WTC11 (cell line): ENCODE measurements around the gene PLA2G4F. TPM values are rescaled to one million over a fixed set of nuclear protein-coding genes. Genes with fewer than 3 reads are reported as not detected.

Experiments used
- ATAC-seq: fragments of 200-7000 bp; cut with Tn5 transposase; 2 replicates; pipeline ENCODE4 v1.10.0; 2021; ENCODE audit warnings: mild to moderate bottlenecking, moderate library complexity
- CTCF ChIA-PET: fragments of 300-600 bp; sonication (Branson Sonifier 250); formaldehyde crosslinking; loops from one replicate; lab custom pipeline; 2021; ENCODE audit warnings: antibody characterized with exemption; lab: Charles Lee
- POLR2A ChIA-PET: fragments of 350-600 bp; sonication (Branson Sonifier 250); formaldehyde crosslinking; loops from one replicate; lab custom pipeline; 2021; ENCODE audit warnings: antibody characterized with exemption; lab: Charles Lee
- DNase-seq: peaks from one replicate; pipeline ENCODE4 v3.0.0; 2021; ENCODE audit warnings: low spot score
- H3K27ac Mint-ChIP-seq: 2 replicates; pipeline ENCODE4 v1.8.0; 2021; ENCODE audit warnings: mixed read lengths
- H3K27me3 Mint-ChIP-seq: 2 replicates; pipeline ENCODE4 v1.8.0; 2021; ENCODE audit warnings: low read depth, mild to moderate bottlenecking, moderate library complexity, mixed read lengths
- H3K36me3 Mint-ChIP-seq: 2 replicates; pipeline ENCODE4 v1.8.0; 2021; ENCODE audit warnings: mixed read lengths
- H3K4me1 Mint-ChIP-seq: 2 replicates; pipeline ENCODE4 v1.8.0; 2022; ENCODE audit warnings: mixed read lengths
- H3K4me3 Mint-ChIP-seq: 2 replicates; pipeline ENCODE4 v1.8.0; 2021; ENCODE audit warnings: mild to moderate bottlenecking, moderate library complexity, mixed read lengths
- H3K9me3 Mint-ChIP-seq: 2 replicates; pipeline ENCODE4 v1.8.0; 2021; ENCODE audit warnings: mixed read lengths
- ESRRA ChIP-seq: sonication (generic); formaldehyde crosslinking; IDR thresholded peaks from 2 replicates; pipeline ENCODE4 v1.8.1; 2022; ENCODE audit warnings: mild to moderate bottlenecking, missing genetic modification reagents, borderline replicate concordance
- FOXJ3 ChIP-seq: sonication (generic); formaldehyde crosslinking; IDR thresholded peaks from 2 replicates; pipeline ENCODE4 v1.9.0; 2021; ENCODE audit warnings: missing genetic modification reagents, mild to moderate bottlenecking, borderline replicate concordance
- GRHL2 ChIP-seq: fragments of 250-450 bp; sonication (Bioruptor Pico); IDR thresholded peaks from 2 replicates; pipeline ENCODE4 v1.8.0; 2022; ENCODE audit warnings: mild to moderate bottlenecking, moderate library complexity; ENCODE audit not compliant: insufficient replicate concordance, severe bottlenecking
- IRF2 ChIP-seq: sonication (generic); formaldehyde crosslinking; IDR thresholded peaks from 2 replicates; pipeline ENCODE4 v1.8.0; 2022; ENCODE audit warnings: low read depth, missing genetic modification reagents, borderline replicate concordance
- RORB ChIP-seq: fragments of 250-450 bp; sonication (Bioruptor Pico); IDR thresholded peaks from 2 replicates; pipeline ENCODE4 v1.9.0; 2021; ENCODE audit warnings: mild to moderate bottlenecking
- total RNA-seq: library from RNA; stranded (reverse); gene quantifications from 3 replicates; pipeline ENCODE4 v1.2.3, GENCODE V29; 2021
- TF ChIP-seq, protein P1 (sequence below): sonication (generic); formaldehyde crosslinking; IDR thresholded peaks from 2 replicates; pipeline ENCODE4 v1.8.0; 2023; ENCODE audit warnings: missing genetic modification reagents, mild to moderate bottlenecking, borderline replicate concordance
- TF ChIP-seq, protein P2 (sequence below): sonication (generic); formaldehyde crosslinking; conservative IDR thresholded peaks from 2 replicates; pipeline ENCODE4 v1.8.1; 2023; ENCODE audit warnings: mild to moderate bottlenecking, low read depth, missing genetic modification reagents, moderate library complexity
- TF ChIP-seq, protein P3 (sequence below): sonication (generic); formaldehyde crosslinking; IDR thresholded peaks from 2 replicates; pipeline ENCODE4 v1.8.0; 2022; ENCODE audit warnings: mild to moderate bottlenecking, missing genetic modification reagents
- TF ChIP-seq, protein P4 (sequence below): sonication (generic); formaldehyde crosslinking; IDR thresholded peaks from 2 replicates; pipeline ENCODE4 v1.8.1; 2023; ENCODE audit warnings: mild to moderate bottlenecking, missing genetic modification reagents
- TF ChIP-seq, protein P5 (sequence below): sonication (generic); formaldehyde crosslinking; IDR thresholded peaks from 2 replicates; pipeline ENCODE4 v1.8.1; 2022; ENCODE audit warnings: low read depth, mild to moderate bottlenecking, moderate library complexity, missing genetic modification reagents, borderline replicate concordance
- TF ChIP-seq, protein P6 (sequence below): fragments of 250-450 bp; sonication (Bioruptor Pico); IDR thresholded peaks from 2 replicates; pipeline ENCODE4 v1.8.0; 2021; ENCODE audit warnings: mild to moderate bottlenecking
- TF ChIP-seq, protein P7 (sequence below): sonication (generic); formaldehyde crosslinking; IDR thresholded peaks from 2 replicates; pipeline ENCODE4 v1.8.1; 2022; ENCODE audit warnings: missing genetic modification reagents, borderline replicate concordance

Gene PLA2G4F
- total RNA-seq, 1 experiment from 2014 or later = 0.11 TPM

DNA sequence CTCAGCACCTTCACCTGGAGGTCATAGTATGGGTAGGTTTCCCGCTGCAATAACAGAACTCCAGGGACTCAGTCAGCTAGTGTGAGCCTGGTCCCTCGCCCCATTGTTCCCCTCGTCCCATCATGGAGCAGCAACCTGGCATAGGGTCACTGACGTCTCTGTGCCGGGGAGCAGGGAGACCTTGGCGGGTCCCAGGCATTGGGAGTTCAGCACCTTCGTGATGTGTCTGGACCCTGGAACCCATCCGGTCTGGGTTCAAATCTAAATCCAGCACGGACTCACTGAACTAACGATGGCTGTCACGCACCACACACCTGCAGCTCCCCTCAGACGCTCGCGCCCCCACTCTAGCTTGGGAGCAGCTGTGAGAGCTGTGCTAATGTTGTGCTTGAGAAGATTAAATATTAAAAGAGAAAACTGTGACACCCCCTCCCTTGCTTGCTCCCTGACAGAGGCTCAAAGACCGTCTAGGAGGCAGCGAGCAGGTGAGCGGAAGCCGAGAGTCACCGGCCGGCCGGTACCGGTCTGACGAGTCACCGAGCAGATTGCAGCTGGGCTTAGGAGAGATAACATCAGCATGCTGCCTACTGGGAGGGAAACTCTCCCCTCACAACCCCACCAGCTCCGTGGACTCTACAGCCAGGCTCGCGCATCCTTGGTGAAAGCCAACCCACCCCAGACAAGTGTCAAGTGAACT, 742 bp downstream of the PLA2G4F start (continued):
- TF ChIP-seq, protein P1, sequence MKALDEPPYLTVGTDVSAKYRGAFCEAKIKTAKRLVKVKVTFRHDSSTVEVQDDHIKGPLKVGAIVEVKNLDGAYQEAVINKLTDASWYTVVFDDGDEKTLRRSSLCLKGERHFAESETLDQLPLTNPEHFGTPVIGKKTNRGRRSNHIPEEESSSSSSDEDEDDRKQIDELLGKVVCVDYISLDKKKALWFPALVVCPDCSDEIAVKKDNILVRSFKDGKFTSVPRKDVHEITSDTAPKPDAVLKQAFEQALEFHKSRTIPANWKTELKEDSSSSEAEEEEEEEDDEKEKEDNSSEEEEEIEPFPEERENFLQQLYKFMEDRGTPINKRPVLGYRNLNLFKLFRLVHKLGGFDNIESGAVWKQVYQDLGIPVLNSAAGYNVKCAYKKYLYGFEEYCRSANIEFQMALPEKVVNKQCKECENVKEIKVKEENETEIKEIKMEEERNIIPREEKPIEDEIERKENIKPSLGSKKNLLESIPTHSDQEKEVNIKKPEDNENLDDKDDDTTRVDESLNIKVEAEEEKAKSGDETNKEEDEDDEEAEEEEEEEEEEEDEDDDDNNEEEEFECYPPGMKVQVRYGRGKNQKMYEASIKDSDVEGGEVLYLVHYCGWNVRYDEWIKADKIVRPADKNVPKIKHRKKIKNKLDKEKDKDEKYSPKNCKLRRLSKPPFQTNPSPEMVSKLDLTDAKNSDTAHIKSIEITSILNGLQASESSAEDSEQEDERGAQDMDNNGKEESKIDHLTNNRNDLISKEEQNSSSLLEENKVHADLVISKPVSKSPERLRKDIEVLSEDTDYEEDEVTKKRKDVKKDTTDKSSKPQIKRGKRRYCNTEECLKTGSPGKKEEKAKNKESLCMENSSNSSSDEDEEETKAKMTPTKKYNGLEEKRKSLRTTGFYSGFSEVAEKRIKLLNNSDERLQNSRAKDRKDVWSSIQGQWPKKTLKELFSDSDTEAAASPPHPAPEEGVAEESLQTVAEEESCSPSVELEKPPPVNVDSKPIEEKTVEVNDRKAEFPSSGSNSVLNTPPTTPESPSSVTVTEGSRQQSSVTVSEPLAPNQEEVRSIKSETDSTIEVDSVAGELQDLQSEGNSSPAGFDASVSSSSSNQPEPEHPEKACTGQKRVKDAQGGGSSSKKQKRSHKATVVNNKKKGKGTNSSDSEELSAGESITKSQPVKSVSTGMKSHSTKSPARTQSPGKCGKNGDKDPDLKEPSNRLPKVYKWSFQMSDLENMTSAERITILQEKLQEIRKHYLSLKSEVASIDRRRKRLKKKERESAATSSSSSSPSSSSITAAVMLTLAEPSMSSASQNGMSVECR (CRISPR knock-in tag) = no peak
- TF ChIP-seq, protein P2, sequence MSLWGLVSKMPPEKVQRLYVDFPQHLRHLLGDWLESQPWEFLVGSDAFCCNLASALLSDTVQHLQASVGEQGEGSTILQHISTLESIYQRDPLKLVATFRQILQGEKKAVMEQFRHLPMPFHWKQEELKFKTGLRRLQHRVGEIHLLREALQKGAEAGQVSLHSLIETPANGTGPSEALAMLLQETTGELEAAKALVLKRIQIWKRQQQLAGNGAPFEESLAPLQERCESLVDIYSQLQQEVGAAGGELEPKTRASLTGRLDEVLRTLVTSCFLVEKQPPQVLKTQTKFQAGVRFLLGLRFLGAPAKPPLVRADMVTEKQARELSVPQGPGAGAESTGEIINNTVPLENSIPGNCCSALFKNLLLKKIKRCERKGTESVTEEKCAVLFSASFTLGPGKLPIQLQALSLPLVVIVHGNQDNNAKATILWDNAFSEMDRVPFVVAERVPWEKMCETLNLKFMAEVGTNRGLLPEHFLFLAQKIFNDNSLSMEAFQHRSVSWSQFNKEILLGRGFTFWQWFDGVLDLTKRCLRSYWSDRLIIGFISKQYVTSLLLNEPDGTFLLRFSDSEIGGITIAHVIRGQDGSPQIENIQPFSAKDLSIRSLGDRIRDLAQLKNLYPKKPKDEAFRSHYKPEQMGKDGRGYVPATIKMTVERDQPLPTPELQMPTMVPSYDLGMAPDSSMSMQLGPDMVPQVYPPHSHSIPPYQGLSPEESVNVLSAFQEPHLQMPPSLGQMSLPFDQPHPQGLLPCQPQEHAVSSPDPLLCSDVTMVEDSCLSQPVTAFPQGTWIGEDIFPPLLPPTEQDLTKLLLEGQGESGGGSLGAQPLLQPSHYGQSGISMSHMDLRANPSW (CRISPR knock-in tag) = no peak

DNA sequence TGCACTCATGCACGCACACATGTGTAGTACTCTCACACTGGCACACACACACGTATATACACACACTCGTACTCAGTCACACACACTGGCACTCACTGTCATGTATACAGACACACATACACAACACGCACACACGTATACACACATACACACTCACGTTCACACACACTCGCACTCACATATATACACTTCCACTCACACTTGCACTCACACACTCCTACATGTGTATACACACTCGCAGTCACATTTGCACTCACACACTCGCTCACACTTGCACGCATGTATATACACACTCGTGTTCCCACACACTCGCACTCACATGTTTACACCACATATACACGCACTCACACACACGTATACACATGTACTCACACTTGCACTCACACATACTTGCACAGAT, 1.5 kb downstream of the PLA2G4F start:
- Mint-ChIP-seq H3K27ac (peak overlapping the region; percentile 1; the same call in 1 of the 2 replicates), H3K4me1 (peaks cover 7% of the 10 kb centered on the region), H3K27me3 (no peaks in the 10 kb centered on the region), H3K4me3 (no peak overlapping the region), H3K36me3 (peaks cover 7% of the 10 kb centered on the region), H3K9me3 (no peaks in the 10 kb centered on the region)
- TF ChIP-seq, protein P3, sequence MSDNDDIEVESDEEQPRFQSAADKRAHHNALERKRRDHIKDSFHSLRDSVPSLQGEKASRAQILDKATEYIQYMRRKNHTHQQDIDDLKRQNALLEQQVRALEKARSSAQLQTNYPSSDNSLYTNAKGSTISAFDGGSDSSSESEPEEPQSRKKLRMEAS (CRISPR knock-in tag) = no peak
- TF ChIP-seq, protein P4, sequence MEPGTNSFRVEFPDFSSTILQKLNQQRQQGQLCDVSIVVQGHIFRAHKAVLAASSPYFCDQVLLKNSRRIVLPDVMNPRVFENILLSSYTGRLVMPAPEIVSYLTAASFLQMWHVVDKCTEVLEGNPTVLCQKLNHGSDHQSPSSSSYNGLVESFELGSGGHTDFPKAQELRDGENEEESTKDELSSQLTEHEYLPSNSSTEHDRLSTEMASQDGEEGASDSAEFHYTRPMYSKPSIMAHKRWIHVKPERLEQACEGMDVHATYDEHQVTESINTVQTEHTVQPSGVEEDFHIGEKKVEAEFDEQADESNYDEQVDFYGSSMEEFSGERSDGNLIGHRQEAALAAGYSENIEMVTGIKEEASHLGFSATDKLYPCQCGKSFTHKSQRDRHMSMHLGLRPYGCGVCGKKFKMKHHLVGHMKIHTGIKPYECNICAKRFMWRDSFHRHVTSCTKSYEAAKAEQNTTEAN (CRISPR knock-in tag) = peak; percentile 91; the same call in 1 of the 2 replicates
- no peak for ATAC-seq
- POLR2A ChIA-PET = no interaction called here
- CTCF ChIA-PET = interaction anchor here (2.5 kb wide), 1 partner anchor 230 kb away, joined by 14 read pairs; no protein-coding TSS in a partner anchor
- DNase-seq = no peak

DNA sequence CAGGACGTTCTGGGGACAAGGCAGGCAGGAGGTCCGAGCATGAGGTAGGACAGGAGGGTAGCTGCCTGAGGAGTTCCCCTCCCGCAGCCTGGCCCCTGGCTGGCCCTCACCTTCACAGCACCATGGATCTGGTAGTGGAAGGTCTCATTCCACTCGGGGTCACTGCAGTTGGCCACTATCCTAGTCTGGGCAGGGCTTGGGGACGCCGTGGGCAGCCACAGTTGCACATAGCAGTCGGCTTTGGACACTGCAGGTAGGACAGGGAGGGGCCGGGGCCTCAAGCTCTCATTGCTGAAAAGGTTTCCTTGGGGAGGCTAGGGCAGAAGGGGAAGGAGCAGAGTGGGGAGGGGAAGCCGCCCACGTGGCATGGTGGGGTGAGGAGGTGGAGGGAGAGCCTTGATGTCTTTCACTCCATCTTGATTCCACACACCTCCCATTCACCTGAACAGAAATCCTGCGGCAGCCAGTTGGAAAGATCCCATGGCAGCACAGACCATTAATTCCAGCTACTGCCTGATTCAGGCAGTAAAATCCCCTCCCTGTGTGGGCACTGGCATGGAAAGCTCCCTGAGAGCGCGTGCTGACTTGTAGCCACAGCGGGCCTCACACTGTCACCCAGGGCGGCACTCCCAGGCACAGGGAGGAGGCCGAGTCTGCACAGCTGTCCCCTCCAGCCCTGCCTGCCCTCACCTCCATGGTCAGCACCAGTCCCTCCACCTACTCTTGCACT, 2.1 kb downstream of the PLA2G4F start:
- TF ChIP-seq IRF2 (CRISPR knock-in tag) (no peak), GRHL2 (CRISPR knock-in tag) (no peak), FOXJ3 (CRISPR knock-in tag) (no peak), ESRRA (no peak), RORB (no peak)
- TF ChIP-seq, protein P5, sequence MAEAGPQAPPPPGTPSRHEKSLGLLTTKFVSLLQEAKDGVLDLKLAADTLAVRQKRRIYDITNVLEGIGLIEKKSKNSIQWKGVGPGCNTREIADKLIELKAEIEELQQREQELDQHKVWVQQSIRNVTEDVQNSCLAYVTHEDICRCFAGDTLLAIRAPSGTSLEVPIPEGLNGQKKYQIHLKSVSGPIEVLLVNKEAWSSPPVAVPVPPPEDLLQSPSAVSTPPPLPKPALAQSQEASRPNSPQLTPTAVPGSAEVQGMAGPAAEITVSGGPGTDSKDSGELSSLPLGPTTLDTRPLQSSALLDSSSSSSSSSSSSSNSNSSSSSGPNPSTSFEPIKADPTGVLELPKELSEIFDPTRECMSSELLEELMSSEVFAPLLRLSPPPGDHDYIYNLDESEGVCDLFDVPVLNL = no peak
- TF ChIP-seq, protein P6, sequence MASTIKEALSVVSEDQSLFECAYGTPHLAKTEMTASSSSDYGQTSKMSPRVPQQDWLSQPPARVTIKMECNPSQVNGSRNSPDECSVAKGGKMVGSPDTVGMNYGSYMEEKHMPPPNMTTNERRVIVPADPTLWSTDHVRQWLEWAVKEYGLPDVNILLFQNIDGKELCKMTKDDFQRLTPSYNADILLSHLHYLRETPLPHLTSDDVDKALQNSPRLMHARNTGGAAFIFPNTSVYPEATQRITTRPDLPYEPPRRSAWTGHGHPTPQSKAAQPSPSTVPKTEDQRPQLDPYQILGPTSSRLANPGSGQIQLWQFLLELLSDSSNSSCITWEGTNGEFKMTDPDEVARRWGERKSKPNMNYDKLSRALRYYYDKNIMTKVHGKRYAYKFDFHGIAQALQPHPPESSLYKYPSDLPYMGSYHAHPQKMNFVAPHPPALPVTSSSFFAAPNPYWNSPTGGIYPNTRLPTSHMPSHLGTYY (CRISPR knock-in tag) = no peak
- TF ChIP-seq, protein P7, sequence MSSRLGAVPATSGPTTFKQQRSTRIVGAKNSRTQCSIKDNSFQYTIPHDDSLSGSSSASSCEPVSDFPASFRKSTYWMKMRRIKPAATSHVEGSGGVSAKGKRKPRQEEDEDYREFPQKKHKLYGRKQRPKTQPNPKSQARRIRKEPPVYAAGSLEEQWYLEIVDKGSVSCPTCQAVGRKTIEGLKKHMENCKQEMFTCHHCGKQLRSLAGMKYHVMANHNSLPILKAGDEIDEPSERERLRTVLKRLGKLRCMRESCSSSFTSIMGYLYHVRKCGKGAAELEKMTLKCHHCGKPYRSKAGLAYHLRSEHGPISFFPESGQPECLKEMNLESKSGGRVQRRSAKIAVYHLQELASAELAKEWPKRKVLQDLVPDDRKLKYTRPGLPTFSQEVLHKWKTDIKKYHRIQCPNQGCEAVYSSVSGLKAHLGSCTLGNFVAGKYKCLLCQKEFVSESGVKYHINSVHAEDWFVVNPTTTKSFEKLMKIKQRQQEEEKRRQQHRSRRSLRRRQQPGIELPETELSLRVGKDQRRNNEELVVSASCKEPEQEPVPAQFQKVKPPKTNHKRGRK = no peak
- TF ChIP-seq, all 79 proteins: peak for 0
- DNase-seq = no peak
- H3K4me3 Mint-ChIP-seq = no peak overlapping the region
- H3K27ac Mint-ChIP-seq = no peak overlapping the region
- no peaks in the 10 kb centered on the region for H3K27me3 Mint-ChIP-seq
- H3K36me3 Mint-ChIP-seq = peaks cover 5% of the 10 kb centered on the region; the same call in 1 of the 2 replicates
- POLR2A ChIA-PET = no interaction called here
- no peak for ATAC-seq
- CTCF ChIA-PET = interaction anchor here (1.4 to 1.7 kb wide), 2 partner anchors 17 to 71 kb away, joined by 6 to 7 read pairs; no protein-coding TSS in a partner anchor
- H3K9me3 Mint-ChIP-seq = no peaks in the 10 kb centered on the region
- peaks cover 7% of the 10 kb centered on the region for H3K4me1 Mint-ChIP-seq
